Prostate gland (tissue), 2 donors: ENCODE measurements around the gene PTGES. TPM values are rescaled to one million over a fixed set of nuclear protein-coding genes. Genes with fewer than 3 reads are reported as not detected.

ENCODE experiments used
- total RNA-seq, 2 donors: library from RNA; depleted of rRNA; stranded (reverse); fragments of >200 nt; gene quantifications; one replicate each; pipeline ENCODE4 v1.1.0, GENCODE V29; 2016

Gene PTGES
- total RNA-seq, 2 donors from 2014 or later: 3.9 to 19.9 TPM

Other genes starting within 250 kb of the PTGES start
- gene C9orf50, start 131.9 kb downstream of the PTGES start, total RNA-seq: not detected
- gene NTMT1, start 126.9 kb downstream of the PTGES start, total RNA-seq: 10 to 100 TPM; 25.4 to 53.7 TPM
- 10 to 100 TPM; 25.2 to 50.3 TPM for gene ASB6, start 110.9 kb downstream of the PTGES start, total RNA-seq
- 10 to 100 TPM in 1 of 2 donors, 1 to 10 TPM in 1; 4.3 to 14.3 TPM for gene PRRX2, start 87.4 kb downstream of the PTGES start, total RNA-seq
- 10 to 100 TPM; 31.4 to 35.7 TPM for gene TOR1B, start 50.1 kb upstream of the PTGES start, total RNA-seq
- 10 to 100 TPM; 37.1 to 41.2 TPM for gene TOR1A, start 71.1 kb upstream of the PTGES start, total RNA-seq
- gene C9orf78, start 82.2 kb upstream of the PTGES start, total RNA-seq: 10 to 100 TPM; 63.7 to 76.8 TPM
- gene USP20, start 82.4 kb upstream of the PTGES start, total RNA-seq: 10 to 100 TPM; 34.8 to 53.5 TPM